GM19023 (cell line): ENCODE measurements around the gene HS3ST2.
"Not testable (repeated sequence)": the region's sequence is repeated elsewhere in the genome, so short reads cannot be mapped to it uniquely, and the experiment has no call there.

ENCODE experiments used
- ATAC-seq: cut with Tn5 transposase; IDR thresholded peaks from one replicate; pipeline ENCODE4 v1.9.1; 2021; ENCODE audit warnings: mild to moderate bottlenecking, moderate library complexity; ENCODE audit not compliant: unreplicated experiment

Gene HS3ST2

DNA sequence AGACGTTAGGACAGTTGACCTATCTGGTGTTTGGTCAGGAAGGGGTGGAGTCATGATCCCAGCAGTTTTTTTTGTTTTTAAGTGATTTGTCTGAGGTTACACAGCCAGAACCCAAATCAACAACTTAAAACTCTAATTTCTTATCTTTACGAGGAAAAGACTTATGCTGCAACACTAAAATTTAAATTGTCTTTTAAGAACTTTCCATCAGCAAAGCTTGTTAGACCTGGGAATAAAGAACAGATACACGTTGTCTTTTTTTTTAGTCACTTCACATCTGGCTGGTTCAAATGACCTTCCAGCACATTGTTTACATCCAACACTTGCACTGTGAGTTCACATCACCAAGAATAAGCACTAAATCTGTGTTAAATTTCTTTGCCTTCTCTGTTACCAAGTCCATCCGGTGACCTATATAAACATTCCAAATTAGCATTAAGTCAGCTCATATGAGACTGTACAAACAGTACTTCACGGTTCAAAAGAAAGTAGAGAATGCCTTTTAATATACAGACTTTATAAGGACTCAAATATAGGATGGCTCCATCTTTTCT is 115.0 kb downstream of the HS3ST2 start:
- no peak for ATAC-seq

DNA sequence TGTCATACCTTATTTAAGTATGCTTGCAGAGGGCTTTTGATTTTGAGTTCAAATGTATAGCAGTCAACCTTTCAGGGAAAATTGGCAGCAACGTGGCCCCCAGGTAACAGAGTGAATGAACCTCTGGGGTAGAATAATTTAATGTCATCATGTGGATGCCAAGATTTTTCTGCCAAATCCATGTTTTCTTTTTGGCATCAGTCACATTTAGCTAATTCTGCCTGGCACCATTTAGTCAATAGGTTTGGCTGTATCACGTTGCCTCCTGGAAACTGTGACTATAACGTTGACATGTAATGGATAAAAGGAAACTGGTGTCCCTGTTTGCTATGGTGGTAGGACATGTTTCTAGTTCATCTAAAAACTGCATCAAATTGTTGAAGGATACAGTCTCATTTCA is 115.5 kb downstream of the HS3ST2 start:
- ATAC-seq, result no peak

DNA sequence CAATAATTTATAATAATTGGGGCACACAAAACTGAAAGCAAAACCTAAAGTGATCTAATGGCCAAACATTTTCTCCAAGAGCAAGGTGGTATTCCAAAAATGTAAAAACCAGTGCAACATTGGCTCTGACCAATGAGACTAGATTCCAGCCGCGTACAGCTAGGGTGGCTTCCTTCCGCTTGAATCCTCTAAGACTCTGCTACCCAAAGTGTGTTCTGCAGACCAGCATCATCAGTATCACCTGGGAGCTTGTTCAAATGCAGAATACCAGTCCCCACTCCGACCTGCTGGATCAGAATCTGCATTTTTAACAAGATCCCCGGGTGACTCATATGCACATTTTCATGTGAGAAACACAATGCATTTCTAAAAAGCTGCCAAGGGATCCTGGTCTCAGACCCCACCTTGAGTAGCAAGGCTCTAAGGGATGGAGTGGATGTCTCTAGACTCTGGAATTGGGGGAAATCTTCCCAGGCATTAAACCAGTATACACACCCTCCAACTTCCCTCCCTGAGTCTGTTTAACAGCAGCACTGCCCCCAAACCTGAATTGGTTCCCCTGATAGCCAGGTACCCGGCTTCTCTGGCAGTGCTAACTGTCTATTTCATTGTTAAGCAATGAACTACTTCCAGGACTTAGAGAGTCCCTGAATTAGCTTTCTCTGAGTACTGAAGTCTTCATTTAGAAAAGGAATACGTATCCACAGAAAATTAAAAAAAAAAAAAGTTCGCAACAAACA is 118.2 kb downstream of the HS3ST2 start:
- no peak for ATAC-seq

DNA sequence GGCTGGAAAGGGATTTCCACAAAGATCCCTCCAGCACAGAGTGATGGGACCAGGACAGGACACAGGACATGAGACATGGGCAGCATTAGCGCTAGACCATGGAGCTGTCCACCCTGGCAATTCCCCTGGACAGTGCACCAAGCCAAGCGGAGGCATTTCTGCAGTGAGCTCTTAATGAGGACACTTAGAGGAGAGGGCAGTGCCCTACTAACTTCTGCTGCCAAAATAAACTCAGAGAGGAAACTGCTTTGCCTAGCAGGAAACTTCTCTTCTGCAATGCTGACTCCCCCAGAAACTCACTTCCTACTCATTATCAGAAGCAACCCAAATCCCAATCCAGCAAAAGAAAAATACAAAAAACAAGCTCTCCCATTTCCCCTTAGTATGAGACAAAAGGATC is 119.2 kb downstream of the HS3ST2 start:
- ATAC-seq, result no peak

DNA sequence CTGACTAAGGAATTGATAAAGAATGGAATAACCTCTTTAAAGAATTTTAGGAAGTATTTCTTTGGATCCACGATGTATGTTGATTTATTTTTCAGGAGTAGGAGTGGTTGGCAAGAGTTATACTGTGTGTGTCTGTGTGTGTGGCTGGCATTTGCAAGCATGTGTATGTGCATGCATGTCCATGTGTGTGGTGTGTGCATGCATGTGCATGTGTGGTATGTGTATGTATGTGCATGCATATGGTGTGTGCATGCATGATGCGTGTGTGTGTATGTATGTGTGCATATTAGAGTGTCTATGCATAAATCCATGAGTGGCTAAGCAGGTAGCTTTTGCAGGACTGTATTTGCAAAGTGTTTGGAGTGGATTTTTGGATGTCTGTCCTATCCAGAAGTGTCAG is 120.8 kb downstream of the HS3ST2 start:
- ATAC-seq, result no peak

DNA sequence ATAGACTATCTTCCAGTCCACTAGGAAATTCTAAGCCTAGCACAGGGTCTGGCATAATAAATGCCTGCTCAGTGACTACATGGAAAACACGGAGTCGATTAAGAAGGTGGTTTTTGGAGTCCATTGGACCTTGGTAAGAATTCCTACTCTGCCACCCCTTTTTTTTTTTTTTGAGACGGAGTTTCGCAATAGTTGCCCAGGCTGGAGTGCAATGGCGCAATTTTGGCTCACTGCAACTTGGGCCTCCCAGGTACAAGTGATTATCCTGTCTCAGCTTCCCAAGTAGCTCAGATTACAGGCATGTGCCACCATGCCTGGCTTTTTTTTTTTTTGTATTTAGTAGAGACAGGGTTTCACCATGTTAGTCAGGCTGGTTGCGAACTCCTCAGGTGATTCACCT is 123.2 kb downstream of the HS3ST2 start:
- ATAC-seq, result no peak

DNA sequence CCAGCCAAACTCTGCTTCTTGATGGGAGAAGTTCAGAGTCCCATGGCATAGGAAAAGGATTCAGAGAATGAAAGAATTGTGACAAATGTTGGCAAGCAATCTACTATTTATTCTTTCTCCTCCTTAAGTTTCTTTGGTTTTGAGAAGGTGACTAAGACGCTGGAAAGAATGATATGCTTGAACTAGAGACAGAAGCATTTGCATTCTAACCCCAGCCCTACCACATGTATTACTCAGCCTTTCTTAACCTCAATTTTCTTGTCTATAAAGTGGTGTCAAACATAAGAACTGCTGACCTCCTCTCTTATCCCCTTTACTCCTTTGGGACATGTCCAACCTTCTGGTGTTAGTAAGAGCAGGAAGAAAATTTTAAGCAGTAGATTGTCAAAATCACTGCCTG is 124.7 kb downstream of the HS3ST2 start:
- no peak for ATAC-seq

DNA sequence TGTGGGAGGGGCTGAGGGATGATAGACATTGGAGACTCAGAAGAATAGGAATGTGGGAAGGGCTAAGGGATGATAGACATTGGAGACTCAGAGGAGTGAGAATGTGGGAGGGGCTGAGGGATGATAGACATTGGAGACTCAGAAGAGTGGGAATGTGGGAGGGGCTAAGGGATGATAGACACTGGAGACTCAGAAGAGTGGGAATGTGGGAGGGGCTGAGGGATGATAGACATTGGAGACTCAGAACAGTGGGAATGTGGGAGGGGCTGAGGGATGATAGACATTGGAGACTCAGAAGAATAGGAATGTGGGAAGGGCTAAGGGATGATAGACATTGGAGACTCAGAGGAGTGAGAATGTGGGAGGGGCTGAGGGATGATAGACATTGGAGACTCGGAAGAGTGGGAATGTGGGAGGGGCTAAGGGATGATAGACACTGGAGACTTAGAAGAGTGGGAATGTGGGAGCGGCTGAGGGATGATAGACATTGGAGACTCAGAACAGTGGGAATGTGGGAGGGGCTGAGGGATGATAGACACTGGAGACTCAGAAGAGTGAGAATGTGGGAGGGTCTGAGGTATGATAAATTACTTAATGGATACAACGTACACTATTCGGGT is 125.9 kb downstream of the HS3ST2 start:
- not testable (repeated sequence) for ATAC-seq

DNA sequence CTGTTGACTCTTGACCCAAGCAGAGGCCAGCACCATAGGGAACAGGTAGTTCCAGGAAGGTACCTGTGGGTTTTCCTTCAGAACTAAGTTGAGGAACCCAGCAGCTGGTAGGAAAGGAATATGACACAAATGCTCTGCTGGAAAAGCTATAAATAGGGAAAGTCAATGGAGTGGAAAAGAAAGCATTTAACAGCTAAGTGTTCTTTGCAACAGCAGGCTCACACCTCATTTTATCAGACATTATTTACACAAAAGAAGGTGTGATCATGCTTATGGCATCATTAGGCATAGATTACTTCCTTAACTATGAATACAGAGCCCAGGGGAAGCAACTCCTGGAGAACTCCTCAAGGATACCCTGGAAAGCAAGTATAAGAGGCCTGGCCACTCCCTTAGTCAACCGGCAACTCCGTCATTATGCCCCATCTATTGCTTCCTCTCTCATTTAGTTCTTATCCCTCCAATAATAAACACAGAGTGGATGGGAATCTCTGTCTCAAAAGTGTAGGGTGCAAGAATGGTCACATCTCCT is 128.1 kb downstream of the HS3ST2 start:
- ATAC-seq, result no peak

DNA sequence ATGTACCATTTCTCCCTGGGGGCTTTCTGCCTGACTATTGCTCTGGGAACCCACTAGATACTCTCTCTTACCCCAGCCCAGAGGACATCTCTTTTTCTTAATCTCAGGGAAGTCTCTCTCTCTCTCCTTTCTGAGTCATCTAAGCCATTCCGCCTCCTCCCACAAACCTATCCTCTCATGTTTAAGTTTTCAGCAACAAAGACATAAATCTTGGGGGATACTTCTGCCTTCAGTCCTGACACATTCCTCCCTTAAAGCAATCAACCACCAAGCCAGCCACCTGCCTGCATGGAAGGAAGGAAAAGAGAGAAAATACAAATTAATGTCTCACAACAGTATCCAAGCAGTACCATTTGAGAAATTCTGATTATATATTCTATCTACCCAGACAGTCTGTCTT is 128.8 kb downstream of the HS3ST2 start:
- ATAC-seq, result no peak

DNA sequence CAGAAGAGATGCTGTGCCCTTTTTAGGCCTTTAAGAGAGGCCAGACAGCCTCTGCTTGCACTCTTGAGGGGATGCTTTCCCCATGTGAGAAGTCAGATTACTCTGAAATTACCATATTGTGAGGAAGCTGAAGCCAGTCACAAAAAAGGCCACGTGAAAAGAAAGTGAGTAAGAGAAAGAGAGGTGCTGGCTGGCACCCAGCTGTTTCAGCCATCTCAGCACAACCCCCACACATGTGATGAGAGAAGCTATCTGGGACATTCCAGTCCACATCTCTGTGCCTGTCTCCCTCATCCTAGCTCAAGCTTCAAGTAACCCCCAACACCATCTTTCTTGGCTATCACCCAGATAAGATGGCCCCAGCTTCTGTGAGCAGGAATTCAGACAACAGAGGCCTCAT is 131.4 kb downstream of the HS3ST2 start:
- no peak for ATAC-seq

DNA sequence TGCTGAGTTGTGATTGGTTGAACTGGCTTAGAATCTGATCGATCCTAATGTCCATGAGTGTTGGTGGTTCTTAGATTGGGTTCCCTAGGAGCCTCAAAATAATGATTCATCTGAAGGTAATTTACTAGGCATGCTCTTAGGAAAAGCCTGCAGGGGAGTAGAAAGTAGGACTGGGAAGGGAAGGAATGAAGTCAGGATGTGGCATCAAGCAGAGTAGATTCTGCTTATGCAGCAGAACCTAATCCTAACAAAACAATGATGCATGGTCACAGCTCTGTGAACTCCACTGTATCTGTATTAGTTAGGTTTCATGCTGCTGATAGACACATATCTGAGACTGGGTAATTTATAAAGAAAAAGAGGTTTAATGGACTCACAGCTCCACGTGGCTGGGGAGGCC is 132.5 kb downstream of the HS3ST2 start:
- no peak for ATAC-seq

DNA sequence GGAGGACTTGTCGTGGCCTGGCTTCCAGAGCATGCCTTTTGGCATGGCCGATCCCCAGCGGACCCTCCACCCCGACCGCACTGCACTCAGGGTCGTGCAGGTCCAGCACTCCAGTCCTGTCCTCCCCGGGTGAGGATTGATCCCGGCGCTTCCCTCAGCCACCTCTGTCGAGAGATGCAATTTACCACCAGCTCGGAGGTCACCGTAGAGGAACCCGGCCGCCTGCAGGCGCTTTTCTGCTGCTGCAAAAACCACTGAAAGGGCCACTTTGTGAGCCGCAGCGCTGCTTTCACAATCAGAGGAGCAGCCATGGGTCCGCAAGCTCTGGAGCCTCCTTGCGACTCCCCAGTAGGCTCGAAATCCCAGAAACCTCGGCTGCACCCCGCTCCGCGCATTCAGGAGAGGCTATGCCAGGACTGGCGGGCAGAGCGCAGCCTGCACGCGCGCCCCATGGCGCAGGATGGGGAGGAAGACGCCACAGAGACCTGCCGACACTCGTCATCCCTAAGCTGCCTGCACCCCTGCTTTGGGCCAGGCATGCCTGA is 134.2 kb downstream of the HS3ST2 start:
- no peak for ATAC-seq

DNA sequence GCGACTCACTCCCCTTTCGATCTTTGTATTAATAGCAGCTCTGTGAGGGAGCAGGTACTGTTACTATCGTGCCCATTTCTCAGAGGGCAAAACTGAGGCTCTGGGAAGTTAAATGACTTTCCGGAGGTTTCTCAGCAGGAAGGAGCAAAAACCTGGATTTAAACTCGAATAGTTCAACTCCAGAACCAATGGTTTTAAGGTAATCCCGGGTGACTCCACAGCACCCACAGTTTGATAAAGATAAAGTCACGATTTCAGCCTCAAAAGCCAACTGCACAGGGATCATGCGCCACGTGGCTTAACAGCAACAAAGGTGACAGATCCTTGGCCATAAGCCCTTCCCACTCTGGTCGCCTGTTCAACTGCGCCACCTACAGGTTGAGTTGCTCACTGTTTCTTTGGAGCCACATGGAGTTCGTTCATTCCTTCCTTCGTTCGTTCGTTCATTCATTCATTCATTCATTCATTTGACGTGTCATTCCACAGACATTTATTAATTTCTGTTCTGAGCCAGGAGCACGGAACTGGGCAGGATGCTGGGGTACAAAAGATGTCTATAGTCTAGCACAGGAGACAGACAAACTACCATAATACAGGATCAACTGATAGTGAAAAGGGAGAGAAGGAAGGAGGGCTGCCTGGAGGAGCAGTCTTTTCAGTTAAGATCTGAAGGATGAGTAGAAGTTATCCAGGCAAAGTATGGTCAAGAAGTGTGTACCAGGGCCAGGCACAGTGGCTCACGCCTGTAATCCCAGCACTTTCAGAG is 134.8 kb downstream of the HS3ST2 start:
- ATAC-seq, result no peak

DNA sequence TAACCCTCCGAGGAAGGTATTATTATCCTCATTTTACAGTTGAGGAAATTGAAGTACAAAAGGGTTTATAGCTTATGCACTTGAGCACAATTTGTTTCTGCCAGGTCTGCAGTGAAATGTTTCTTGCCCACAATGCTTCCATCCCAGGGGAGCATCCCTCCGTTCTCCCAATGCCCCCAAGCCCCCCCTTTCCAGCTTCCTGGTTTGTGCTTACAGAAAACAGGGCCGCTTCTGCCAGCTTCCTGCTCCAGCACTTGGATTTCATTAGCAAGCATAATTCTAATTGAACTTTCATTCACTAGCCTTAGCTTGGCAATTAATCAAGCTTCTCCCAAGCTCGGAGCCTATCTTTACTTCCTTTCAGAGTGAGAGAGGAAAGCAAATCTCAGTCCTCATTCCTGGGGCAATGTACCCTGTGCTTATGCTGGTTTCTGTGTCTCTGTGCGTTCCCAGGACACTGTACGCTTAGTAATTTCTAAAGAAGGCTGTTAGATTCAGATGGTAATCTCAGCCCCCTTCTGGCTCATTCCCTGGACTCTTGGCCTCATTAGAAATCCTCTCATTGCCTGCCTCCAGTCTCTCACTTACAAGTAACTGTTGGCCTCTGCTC is 141.6 kb downstream of the HS3ST2 start:
- no peak for ATAC-seq

DNA sequence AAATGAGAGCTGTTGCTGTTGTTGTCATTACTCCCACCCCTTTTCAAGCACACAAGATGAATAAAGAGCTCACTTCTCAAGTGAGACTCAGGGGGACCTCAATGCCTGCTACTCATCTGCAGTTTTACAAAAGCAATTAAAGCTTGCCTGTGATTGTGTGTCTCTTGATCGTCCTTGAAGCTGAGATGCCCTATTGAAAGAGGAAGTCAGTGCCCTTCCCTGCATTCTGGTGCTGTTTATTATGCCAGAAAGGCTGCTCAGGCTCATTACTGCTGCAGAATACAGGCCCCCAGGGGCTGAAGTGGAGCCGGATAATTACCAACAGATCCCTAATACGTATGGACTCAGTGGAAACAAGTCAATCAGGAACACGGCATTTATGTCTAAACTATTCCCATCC is 147.2 kb downstream of the HS3ST2 start:
- ATAC-seq, result no peak

DNA sequence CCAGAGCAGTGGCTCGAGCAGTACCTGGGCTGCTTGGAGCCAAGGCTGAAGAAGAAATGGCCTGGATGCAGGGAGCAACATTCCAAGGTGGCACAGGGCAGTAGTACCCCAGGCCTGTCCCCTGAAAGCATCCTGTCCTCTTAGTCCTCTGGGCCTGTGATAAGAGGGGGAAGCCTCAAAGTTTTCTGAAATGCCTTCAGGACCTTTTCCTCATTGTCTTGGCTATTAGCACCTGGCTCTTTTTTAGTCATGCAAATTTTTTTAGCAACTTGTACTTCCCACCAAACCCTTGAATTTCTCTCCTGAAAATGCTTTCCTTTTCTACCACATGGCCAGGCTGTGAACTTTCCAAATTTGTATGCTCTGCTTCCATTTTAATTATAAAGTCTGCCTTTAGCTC is 148.9 kb downstream of the HS3ST2 start:
- ATAC-seq, result no peak
